SJCRH30 (cell line): ENCODE results near the gene CASD1. TPM values are rescaled to one million over a fixed set of nuclear protein-coding genes. Genes with fewer than 3 reads are reported as not detected.

Source experiments
- DNase-seq, 2 experiments: peaks; one replicate each; pipeline ENCODE4 v3.0.0-alpha.2; 2015 to 2020
- H3K27ac ChIP-seq: fragments of 250-450 bp; sonication (Bioruptor Pico); 2 replicates; pipeline ENCODE4 v1.5.1; 2020; ENCODE audit warnings: mild to moderate bottlenecking, moderate library complexity
- H3K27me3 ChIP-seq: fragments of 250-450 bp; sonication (Bioruptor Pico); 2 replicates; pipeline ENCODE4 v1.5.1; 2020; ENCODE audit warnings: mild to moderate bottlenecking, moderate library complexity
- H3K36me3 ChIP-seq: fragments of 250-450 bp; sonication (Bioruptor Pico); 2 replicates; pipeline ENCODE4 v1.5.1; 2020; ENCODE audit warnings: mild to moderate bottlenecking, moderate library complexity
- H3K4me1 ChIP-seq: fragments of 250-450 bp; sonication (Bioruptor Pico); 2 replicates; pipeline ENCODE4 v1.5.1; 2020; ENCODE audit warnings: mild to moderate bottlenecking, moderate library complexity
- H3K4me3 ChIP-seq: fragments of 250-450 bp; sonication (Bioruptor Pico); 2 replicates; pipeline ENCODE4 v1.5.1; 2020; ENCODE audit warnings: mild to moderate bottlenecking, moderate library complexity
- H3K9me3 ChIP-seq: fragments of 250-450 bp; sonication (Bioruptor Pico); replicated peaks from 2 replicates; pipeline ENCODE4 v1.5.1; 2020; ENCODE audit warnings: mild to moderate bottlenecking, moderate library complexity
- total RNA-seq: library from RNA; depleted of rRNA; stranded (reverse); fragments of >200 nt; shearing (Covaris generic); gene quantifications from 2 replicates; pipeline ENCODE4 v1.2.3, GENCODE V29; 2014; rRNA removed

Gene CASD1
- total RNA-seq, 1 experiment from 2014 or later: 47.3 TPM

DNA sequence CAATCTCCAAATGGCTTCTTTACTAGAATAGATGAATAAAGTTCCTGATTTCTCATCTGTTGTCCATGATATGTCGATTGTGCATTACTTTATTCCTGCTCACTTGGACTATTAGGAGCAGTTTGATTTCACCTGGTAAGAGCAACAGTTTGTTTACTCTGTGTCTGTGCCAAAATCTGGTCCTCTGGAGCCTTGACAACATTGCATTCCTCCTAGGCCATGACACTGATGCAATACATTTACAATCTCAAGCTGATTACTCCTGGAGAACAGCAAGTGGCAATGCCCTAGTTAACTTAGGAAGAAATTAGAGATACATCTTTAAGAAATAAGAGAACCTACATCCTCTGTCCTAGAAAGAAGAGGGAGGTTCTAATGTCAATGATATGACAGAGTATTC, 74.5 kb downstream of the CASD1 start:
- H3K9me3 ChIP-seq: no peaks in the 10 kb centered on the region; the same call in 1 of the 2 replicates
- no peak overlapping the region for H3K27ac ChIP-seq
- no peak for DNase-seq
- H3K36me3 ChIP-seq: peaks cover 10% of the 10 kb centered on the region; the same call in 1 of the 2 replicates
- peaks cover 20% of the 10 kb centered on the region for H3K4me1 ChIP-seq
- no peaks in the 10 kb centered on the region for H3K27me3 ChIP-seq
- no peak overlapping the region for H3K4me3 ChIP-seq

DNA sequence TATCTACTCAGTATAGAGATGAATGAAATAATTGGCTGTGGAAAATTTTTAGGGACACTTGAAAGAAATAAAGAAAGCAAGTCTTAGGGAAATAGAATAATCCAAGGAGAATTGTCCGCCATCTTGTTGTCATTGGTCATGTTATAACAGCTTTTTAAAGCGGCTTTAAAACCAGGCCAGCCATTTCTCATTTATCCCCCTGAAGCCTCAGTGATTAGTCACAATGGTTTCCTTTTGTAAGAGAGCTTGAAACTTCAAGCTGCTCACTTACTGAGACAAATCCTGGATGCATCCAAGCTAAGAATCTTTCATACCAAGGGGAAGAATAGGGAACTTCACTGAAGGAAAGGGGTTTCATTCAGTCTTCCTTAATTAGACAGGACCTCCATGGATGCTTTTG, 78.5 kb downstream of the CASD1 start:
- H3K36me3 ChIP-seq: peaks cover 16% of the 10 kb centered on the region
- H3K27ac ChIP-seq: no peak overlapping the region
- no peaks in the 10 kb centered on the region for H3K27me3 ChIP-seq
- 0 out of 2 replicates have a peak, but pooled peaks cover 3% of the 10 kb centered on the region for H3K4me1 ChIP-seq
- H3K4me3 ChIP-seq: no peak overlapping the region
- H3K9me3 ChIP-seq: no peaks in the 10 kb centered on the region
- no peak for DNase-seq

DNA sequence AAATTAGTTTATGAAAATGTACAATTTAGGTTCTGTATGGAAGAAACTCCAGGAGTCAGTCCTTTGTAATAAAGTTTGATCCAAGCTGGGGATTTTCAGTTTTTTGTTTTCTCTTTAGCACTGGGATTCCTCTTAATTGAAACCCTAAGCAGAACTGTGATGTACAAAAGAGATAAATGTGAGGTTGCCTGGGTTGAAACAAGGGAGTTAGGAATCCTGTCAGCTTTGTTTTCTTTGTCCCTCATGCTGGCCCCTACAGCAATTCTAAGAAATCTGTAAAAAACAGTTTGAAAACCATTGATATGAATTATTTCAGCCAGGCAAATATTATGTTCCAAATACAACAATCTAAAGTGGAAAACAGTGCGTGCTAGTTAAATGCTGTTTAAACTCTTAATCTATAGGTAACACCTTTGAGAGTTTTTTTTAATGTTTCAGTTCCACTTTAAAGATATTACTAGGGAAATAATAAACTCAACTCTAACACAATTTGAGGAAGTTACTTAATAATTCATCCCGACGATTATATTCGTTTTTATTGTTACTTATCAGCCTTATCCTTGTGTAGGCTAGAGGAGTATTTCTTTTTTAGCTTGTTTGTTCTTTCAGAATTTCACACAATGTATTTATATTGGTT, 81.0 kb downstream of the CASD1 start:
- no peak for DNase-seq

DNA sequence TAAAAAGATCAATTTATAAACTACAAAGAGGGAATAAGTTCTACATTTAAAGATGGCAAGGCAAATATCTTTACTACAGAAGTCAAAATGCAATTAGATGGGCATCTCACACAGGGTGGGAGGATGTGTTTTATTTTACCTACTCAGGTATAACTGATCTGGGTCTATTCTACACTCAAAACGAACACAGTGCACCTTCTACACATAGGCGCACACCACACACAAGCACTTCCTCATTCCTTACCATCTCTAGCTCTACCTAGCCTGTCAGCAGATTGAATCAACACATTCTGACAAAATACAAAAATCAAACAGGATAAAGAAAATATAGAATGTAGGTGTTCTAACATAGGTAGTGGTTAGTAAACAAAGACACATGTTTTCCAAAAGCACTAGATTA, 81.6 kb downstream of the CASD1 start:
- no peaks in the 10 kb centered on the region for H3K27me3 ChIP-seq
- DNase-seq: no peak
- 0 out of 2 replicates have a peak, but pooled peaks cover 3% of the 10 kb centered on the region for H3K4me1 ChIP-seq
- peaks cover 11% of the 10 kb centered on the region for H3K36me3 ChIP-seq
- no peaks in the 10 kb centered on the region for H3K9me3 ChIP-seq
- H3K4me3 ChIP-seq: no peak overlapping the region
- no peak overlapping the region for H3K27ac ChIP-seq

More for the DNA sequence above, 81.0 kb downstream of the CASD1 start:
- no peak overlapping the region for H3K4me3 ChIP-seq
- H3K4me1 ChIP-seq: 0 out of 2 replicates have a peak, but pooled peaks cover 3% of the 10 kb centered on the region
- no peaks in the 10 kb centered on the region for H3K9me3 ChIP-seq
- H3K27me3 ChIP-seq: no peaks in the 10 kb centered on the region
- H3K36me3 ChIP-seq: peaks cover 13% of the 10 kb centered on the region
- no peak overlapping the region for H3K27ac ChIP-seq

DNA sequence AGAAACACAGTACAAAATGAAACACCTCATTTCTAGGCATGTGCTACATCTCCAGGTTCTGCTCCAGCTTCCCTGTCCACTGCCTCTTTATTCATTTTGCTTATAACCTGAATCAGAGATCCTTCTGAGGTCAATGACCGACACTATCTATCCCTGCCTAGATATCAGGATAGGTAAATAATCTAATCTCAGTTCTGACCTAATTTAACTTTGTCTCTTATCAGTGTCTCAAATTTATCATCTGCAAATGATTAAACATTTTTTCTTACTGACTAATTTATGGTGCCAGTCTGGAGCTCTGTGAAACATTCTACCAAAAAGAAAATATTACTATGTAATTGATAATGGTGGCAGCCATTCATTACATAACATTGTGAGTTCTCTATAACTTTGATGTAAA, 85.3 kb downstream of the CASD1 start:
- no peaks in the 10 kb centered on the region for H3K4me1 ChIP-seq
- H3K9me3 ChIP-seq: no peaks in the 10 kb centered on the region
- H3K36me3 ChIP-seq: peaks cover 29% of the 10 kb centered on the region
- no peaks in the 10 kb centered on the region for H3K27me3 ChIP-seq
- no peak overlapping the region for H3K27ac ChIP-seq
- no peak for DNase-seq
- H3K4me3 ChIP-seq: no peak overlapping the region

DNA sequence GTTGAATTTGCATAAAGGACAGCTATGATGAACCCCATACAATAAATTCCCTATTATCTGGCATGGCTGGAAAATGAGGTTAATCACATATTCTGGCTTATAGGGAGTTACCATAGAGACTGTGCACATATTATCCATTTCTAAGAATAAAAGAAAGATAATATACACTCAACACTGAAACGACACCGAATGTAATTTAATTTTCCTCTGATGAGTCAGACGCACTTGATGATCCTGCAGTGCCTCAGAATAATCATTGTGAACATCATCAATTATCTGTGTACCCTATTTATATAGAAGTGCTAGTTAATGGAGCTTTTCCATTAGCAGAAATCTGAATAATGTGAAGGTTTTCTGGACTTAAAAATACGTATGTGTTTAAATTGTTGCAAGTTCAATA, 86.1 kb downstream of the CASD1 start:
- no peaks in the 10 kb centered on the region for H3K27me3 ChIP-seq
- no peak overlapping the region for H3K27ac ChIP-seq
- H3K36me3 ChIP-seq: peaks cover 26% of the 10 kb centered on the region
- H3K4me3 ChIP-seq: no peak overlapping the region
- no peaks in the 10 kb centered on the region for H3K4me1 ChIP-seq
- no peak for DNase-seq
- H3K9me3 ChIP-seq: no peaks in the 10 kb centered on the region

DNA sequence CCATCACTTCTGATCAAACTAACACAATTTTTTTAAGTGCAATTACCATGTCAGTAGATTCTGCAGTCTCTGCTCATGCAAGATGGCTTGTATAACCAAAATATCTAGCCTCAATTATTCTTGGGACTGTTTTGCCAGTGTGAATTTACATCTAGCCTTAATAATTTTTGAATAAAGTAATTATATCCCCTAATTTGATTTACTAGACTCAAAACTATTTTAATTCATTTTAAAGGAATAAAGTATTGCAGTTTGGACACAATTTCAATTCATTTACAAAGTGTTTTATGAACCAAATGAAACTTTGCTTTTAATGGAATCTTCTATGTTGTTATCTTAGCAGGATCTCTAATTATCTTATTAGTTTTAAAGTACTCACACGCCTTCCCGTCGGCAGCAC, 90.7 kb downstream of the CASD1 start:
- H3K36me3 ChIP-seq: peaks cover 23% of the 10 kb centered on the region
- no peaks in the 10 kb centered on the region for H3K9me3 ChIP-seq
- H3K27ac ChIP-seq: no peak overlapping the region
- H3K4me1 ChIP-seq: no peaks in the 10 kb centered on the region
- no peak for DNase-seq
- no peaks in the 10 kb centered on the region for H3K27me3 ChIP-seq
- no peak overlapping the region for H3K4me3 ChIP-seq

DNA sequence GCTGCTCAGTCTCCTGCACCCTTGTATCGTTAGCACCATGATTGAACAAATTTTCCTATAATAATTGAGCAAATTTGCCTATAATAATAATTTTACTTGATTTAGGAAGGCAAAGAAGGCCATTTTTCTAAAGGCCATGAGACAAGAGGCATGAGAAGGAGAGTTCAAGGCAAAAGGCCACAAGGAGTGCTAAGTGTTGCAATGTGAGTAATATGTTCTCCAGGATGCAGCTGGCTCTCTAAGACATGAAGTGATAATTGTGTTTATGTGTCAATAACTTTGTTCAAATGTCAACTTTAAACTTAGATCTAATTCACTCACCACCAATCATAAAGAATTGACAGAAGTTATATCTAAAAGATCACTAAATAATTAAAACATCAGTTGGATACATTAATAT, 92.6 kb downstream of the CASD1 start:
- no peak for DNase-seq
- no peaks in the 10 kb centered on the region for H3K4me1 ChIP-seq
- H3K27me3 ChIP-seq: no peaks in the 10 kb centered on the region
- H3K36me3 ChIP-seq: peaks cover 19% of the 10 kb centered on the region
- H3K27ac ChIP-seq: no peak overlapping the region
- no peak overlapping the region for H3K4me3 ChIP-seq
- H3K9me3 ChIP-seq: 0 out of 2 replicates have a peak, but pooled peaks cover 7% of the 10 kb centered on the region

DNA sequence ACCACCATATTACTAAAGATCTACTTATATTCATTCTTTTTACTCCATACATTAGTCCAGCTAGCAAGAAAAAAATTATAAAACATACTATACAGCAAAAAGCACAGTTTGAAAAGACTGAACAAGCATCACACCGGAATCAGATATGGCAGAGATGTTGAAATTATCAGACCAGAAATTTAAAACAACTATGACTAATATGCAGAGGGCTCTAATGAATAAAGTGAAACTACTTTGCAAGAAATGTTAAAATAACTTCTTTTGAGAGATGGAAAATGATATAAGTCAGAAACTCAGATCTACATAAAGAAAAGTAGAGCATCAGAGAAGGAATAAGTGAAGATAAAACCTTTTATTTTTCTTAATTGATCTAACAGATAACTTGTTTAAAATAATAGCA, 95.4 kb downstream of the CASD1 start:
- H3K27ac ChIP-seq: no peak overlapping the region
- H3K36me3 ChIP-seq: peaks cover 3% of the 10 kb centered on the region; the same call in 1 of the 2 replicates
- no peak overlapping the region for H3K4me3 ChIP-seq
- no peak for DNase-seq
- H3K27me3 ChIP-seq: no peaks in the 10 kb centered on the region
- no peaks in the 10 kb centered on the region for H3K4me1 ChIP-seq
- H3K9me3 ChIP-seq: 0 out of 2 replicates have a peak, but pooled peaks cover 7% of the 10 kb centered on the region

Other genes with a start within 250 kb of the CASD1 start
- 0.12 and 0.20 TPM in 2 replicates for gene COL1A2, start 114.9 kb upstream of the CASD1 start, total RNA-seq
- gene SGCE, start 146.3 kb downstream of the CASD1 start, total RNA-seq: 52.5 and 55.2 TPM in 2 replicates